ENCODE data around the gene USB1.
"Not testable (repeated sequence)": the region's sequence is repeated elsewhere in the genome, so short reads cannot be mapped to it uniquely, and the experiment has no call there.

The USB1 gene

DNA sequence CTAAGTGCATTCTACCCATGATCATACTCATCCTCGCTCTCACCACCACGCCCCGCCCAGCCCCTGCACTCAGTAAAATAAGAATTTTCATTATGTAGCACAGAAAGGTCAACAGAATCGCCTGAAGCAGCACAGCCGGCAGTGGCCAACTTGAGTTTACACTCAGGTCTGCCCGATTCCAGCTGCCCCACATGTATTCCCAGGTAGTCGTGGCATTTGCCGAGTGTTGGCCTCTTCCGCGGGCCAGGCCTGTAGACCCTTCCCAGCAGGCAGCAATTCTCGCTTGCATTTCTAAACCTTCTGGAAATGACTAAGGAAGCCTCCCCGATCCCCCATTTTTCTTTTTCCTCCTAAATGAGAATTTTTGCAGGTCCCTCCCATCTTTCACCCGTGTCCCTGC, 30.9 kb upstream of the USB1 start:
- no peak for DNase-seq

DNA sequence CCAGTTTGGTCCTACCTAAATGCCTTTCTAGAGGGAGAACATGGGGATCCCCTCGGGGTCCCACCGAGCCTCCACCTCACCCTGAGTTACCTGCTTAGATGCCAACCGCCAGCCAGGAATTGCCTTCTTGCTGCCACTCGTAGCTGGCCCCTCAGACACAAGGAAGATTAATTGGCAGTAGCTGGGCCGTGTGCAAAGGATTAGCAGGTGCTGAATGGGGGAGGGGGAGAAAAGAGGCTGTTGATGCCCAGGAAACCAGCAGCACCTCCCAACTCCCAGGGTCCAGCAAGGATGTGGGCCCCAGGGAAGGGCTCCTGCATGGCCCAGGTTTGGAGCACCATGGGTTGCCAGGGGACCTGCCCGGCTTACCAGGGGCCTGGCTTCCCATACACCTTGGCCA, 30.2 kb upstream of the USB1 start, which contains the start of gene CNGB1:
CNGB1 (minus strand) TSS at position 159 of the 400 bp plus-strand sequence. CDS start 3,842 bp downstream, outside the sequence.
- DNase-seq = peak; percentile 52 to 73

DNA sequence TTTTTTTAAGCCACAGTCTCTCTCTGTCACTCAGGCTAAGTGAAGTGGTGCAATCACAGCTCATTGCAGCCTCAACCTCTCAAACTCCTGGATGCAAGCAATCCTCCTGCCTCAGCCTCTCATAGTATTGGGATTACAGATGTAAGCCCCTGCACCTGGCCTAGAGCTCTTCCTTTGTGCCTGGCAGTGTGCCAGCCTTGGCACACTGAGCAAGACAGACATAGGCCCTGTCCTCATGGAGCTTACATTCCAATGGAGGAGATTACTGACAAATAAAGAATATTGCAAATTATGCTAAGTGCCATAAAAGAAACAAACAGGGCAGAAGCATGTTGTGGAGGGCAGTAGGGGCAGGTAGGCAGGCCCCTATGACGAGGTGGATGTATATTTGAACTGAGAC, 29.4 kb upstream of the USB1 start:
- no peak for DNase-seq

DNA sequence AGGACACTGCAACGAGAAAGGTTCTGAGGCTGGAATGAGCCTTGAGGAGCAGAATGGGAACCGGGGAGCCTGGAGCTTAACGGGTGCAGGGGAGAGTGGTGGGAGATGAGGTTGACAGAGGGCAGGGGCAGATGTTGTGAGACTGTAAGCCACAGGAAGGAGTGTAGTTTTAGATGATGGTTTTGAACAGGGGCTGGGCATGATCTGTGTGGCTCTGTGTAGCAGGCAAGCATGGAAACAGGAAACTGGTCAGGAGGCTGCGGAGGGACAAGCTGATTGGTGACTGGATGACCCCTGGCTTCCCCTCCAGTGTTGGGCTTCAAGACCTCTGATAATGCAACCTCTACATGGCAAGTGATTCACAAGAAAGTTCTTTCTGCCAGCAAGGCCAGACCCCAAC, 28.9 kb upstream of the USB1 start:
- DNase-seq = no peak

DNA sequence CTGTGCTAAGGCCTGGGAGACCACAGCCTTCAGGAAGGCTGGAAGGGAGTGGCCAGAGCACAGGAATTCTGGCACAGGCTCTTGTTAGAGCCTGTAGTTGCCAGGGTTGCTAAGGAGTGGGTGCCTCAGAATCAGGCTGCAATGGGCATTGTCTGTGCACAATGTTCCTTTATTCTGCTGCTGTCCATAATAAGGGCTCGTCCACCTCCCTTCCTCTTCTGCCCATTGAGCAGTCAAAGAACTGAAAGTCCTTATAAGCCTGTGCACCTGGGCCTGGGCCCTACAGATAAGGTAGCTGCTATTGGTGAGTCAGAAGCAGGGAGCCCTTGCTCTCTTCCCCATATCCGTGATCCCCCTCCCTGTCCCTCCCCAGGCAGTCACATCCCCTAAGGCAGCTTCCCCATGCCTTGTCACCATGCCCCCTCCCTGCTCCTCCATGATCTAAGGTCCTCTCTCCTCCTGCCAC, 24.8 kb upstream of the USB1 start:
- DNase-seq = no peak

DNA sequence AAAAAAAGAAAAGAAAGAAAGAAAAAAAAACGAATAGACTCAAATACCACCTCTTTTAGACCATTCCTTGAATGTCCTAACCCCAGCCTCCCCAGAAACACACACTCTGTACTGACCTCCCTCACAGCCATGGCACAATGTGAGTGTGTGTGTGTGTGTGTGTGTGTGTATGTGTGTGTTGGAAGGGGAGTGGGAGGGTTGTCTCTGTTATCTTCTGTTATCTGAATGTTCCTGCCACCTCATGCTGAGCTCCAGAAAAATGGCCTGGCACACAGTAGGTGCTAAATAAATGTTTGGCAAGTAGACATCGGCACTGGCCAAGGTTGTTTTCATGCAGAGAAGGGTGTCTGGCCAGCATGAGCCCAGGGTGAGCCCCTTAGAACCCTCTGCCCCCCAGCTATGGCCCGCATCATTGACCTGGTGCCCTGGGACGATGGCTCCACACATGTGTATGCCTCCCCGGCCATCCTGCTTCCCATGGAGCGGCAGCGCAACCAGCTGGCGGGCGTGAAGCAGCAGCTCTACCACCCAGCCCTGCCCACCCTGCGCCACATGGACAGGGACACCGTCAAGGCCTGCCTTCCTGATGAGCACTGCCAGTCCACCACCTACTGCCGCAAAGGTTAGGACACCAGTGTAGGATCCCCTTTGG, 23.7 kb upstream of the USB1 start:
- DNase-seq = no peak

DNA sequence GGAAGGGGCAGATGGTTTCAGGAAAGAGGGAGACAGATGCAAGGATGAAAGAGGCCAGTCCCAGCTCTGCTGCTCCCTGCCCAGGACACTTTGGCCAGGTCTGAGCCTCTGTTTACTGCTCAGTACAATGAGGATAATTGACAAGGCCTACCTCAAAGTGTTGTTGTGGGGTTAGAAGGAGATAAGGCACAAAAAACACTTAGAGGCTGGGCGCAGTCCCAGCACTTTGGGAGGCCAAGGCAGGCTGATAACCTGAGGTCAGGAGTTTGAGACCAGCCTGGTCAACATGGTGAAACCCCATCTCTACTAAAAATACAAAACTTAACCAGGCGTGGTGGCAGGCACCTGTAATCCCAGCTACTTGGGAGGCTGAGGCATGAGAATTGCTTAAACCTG, 23.1 kb upstream of the USB1 start:
- DNase-seq = not testable (repeated sequence)

DNA sequence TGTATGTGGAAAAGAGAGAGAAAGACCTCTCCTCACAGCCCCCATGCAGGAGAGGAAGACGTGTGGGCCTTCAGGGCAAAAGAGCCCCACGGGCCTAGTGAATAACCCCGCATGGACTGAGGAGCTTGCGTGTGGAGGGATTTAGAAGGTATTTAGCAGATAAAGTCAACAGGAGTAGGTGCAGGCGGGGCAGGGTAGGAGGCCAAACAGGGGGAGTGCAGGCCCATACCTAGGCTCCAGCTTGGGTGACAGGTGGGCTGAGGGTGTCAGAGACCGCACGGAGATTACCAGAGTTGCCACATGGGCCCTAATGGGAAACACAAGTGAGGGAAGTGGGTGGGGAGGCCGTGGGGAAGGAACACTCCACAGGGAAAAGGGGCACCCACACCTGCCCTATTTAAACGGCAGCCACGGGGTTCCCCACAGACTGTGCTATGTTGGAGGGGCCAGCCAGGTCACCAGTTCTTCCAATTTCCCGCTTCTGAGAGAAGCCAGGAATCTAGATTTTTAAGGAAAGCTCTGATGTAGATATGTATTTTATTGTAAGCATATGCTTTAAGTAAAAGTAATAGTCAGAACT, 22.1 kb upstream of the USB1 start:
- peak; percentile 24 to 58 for DNase-seq

DNA sequence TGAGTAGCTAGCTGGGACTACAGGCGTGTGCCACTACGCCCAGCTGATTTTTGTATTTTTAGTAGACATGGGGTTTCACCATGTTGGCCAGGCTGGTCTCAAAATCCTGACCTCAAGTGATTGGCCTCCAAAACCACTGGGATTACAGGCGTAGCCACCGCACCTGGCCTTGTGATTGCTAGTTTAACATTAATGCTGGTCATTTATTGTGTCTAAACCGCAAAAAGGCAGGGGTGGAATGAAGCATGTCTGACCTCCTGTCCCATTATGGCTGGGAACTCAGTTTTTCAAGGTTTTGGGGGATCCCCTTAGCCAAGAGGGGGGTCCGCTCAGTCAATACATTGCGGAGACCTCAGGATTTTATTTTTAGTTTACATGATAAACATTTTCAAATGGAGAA, 19.6 kb upstream of the USB1 start:
- no peak for DNase-seq

DNA sequence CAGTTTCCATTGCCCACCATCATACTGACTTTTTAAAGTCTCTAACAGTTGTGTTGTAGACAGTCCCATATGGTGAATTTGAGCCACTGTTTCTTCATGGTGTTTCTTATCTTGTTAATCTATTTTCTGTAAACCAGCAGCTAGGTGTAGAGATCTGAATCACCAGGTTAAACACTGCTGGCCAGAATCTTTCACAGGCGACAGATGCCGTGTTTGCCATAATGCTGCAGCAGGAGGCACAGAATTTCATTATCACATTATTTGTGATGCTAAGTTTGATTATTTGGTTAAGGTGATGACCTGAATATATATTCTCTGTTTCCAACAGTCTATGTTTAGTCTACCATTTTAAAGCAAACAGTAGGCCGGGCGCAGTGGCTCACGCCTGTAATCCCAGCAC, 18.8 kb upstream of the USB1 start:
- DNase-seq = no peak

DNA sequence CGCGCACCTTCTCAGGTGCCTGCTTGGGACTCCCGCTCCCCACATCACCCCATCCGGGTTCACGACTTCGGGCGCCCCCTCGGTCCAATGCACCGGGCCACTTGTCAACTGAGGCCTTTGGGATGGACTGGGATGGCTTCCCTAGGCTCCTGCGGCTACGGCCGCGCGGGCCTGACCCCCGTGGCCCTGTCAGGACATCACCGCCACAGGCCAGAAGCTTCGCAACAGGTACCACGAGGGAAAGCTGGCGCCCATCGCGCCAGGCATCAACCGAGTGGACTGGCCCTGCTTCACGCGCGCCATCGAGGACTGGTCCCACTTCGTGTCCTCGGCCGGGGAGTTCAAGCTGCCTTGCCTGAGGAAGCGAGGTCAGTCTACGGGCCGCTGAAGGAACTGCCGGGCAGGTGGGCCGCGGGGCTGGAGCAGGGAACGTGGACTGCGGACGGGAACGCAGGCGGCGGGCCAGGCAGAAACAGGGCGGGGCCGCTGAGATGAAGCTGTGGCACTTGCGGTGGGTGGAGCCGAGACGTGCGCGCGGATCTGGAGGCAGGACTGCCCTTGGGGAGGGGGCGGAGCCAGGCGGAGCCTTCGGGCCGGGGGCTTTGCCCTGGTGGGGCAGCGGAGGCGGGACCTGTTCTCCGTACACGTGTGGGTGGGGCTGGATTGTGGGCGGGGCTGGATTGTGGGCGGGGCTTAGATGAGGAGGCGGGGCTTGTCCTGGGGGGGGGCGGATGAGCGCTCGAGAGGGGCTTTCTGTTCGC, 16.6 kb upstream of the USB1 start:
- peak; percentile 15 to 64 for DNase-seq

DNA sequence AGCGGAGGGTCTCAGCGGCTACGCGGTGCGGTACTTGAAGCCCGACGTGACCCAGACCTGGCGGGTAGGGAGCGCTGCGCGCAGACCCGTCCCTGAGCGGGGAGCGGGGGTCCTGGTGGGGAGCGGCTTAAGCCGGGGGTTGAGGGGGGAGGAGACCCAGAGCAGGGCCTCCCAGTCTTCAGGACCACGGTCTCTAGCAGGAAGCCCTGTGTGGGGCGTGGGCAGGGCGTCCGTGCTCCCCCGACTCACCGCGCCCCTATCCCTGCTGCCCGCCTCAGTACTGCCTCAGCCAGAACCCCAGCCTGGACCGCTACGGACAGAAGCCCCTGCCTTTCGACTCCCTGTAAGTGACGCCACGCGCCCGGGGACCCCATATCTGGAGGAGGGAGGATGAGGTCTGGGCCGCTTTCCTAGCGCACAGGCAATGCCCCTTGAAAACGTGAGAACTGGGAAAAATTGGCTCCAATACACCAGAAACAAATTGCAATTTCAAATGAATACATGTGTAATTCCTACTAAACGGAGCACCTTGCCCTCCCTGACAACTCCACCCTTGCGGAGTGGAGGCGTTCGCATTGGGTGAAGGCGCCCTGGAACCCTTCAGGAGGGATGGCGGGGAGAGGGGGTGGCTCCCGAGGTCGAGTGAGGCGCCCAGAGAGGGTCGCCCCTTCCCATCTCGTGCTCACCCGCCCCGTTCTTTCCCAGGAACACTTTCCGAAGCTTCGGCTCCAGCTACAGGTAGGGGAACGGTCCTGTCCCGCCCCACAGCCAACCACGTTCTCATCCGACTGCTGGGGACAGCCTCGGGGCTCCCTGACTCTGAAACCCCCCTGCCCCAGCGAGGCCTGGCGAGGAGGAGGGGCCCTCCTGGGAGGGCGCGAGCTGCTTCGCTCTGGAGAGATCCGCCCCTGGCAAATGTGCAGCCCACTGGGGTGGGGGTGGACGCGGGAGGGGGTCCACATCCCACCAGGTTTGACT, 15.7 kb upstream of the USB1 start:
- no peak for DNase-seq

DNA sequence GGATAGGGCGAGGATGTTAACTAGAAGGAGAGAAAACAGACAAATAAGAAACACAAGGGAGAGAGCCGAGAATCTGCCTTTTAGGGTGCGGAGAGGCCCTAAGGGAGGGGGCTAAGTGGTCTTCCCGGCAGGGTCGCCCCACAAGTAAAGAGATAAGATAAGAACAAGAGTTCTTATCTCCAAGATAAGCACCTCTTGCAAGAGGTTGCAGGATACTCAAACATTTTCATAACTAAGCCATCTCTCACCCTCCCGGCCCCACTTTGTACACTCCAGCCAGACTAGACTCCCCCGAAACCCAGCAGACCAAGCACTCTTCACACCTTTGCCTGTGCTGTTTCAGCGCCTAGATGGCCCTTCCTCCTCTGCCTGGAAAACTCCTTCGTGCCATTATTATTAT, 15.0 kb upstream of the USB1 start:
- DNase-seq = no peak

DNA sequence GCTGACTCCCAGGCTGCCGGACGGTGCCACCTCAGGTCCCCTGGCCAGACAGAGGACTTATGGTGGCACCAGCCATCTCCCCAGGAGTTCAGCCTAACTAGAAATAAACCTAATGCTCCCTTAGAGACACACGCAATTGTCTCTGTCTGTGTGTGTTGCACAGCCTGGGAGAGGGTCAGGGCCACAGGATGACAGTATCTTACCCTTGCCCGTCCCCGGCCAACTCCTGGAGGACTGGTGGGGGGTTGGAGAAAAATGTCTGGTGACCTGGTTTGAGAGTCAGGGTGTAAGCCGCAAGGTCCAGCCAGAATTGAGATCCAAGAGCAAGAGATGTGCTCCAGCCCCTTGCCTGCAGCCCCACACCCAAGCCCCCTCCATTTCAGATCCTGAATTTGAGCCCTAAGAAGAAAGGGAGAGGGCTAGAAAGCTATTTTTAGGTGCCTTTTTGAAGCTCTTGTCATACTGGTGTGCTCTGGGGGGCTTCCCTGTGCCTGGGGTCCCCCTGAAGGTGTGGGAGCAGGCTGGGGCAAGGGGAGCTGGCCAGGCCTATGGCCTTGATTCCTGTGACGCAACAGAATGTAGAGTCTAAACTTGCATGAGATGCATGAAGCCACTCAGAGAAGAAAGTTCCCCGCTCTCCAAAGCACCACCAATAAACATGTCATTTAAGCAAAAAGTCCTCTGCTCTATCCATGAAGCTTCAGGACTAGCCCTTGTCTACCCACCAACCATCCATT, 13.6 kb upstream of the USB1 start:
- DNase-seq = no peak

DNA sequence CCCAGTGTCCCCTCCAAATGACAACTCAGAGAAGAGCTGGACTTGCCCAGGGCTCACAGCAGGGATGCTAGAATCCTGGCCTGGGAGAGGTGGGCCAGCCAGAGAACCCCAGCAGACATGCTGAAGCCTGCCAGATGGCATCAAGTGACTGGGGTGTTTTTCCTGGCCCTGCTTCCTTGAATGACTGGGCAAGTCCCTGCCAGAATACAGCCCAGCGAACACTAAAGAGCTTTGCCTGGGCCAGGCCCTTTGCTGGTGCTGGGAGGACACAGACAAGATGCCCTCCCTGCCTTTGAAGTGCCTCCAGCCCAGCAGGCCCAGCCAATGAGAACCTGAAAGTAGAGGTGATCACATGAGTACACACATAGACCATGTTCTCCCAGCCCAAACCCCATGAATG, 12.3 kb upstream of the USB1 start:
- peak; percentile 48 to 80 for DNase-seq

DNA sequence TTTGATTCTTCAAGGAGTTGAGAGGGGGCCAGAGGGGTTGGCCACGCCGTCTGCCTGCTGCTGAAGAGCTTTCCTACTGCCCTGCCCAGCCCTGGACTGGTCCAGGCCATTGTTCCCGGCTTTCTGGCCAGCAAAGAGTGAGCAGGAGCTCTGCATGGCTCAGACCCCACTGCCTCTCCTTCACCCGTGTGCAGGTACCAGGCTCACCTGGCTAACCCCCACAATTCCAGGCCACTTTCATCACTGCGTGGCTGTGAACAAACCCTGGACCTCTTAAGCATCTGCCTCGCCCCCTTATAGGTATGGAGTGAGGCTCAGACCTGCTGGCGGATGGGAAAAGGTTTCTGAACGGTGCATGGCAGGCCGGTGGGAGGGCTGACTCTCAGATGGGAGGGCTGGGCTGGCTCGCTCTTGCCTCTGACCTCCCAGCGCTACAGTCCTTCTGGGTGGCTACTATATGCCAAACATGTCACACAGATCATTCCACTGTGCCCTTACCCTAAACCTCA, 9.6 kb upstream of the USB1 start:
- no peak for DNase-seq

DNA sequence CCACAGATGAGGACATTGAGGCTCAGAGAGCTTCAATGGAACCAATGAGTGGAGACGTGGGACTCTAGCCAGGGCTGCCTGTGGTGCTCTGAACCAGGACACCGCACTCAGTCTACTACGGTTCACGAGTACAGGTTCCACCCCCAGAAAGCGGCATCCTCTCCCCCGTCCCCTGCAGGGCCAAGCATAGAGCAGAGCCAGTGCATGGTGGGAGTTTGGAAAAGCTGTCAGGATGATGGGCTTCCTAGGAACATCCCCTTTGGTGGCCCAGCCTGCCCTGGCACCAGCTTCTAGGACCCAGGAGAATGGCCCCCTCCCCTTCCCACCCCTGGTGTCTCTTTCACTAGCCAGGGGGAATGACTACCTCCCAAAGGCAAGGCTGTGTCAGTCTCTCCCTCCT, 9.1 kb upstream of the USB1 start:
- no peak for DNase-seq

DNA sequence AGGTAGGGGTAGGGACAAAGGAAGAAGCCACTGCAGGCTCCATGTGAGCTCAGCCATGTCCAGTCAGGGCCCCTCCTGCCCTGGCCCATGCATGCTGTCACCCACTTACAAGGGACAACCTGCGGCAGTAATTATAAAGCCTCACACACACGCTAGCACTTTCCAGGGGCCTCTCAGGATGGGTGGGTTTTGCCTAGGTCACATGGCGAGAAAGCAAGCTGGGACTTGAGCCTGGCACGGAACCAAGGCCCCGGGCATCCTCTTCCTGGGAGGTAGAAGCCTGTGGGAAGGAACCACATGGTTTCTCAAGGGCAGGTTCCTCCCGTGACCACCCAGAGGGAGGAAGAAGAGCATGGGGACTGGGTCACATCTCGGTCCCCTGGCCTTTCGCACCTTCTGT, 7.8 kb upstream of the USB1 start:
- no peak for DNase-seq

DNA sequence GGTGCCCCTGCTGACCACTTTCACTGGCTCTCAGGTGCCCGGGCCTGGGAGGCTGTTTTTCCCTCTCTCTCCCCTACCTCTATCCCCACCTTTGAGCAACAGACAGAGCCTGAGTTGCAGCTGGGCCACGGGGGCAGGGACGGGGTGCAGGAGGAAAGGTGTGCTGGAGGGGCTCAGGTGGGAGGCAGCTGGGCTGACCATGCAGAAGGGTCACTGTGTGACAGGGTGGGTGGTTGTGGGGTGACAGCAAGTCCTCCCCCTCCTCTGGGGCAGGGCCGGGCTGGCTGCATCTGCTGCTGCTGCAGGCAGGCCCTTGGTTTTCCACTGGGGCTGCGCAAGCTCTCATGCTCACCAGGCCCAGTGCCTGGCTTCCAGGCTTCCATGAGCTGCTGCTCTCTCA, 7.3 kb upstream of the USB1 start:
- no peak for DNase-seq

DNA sequence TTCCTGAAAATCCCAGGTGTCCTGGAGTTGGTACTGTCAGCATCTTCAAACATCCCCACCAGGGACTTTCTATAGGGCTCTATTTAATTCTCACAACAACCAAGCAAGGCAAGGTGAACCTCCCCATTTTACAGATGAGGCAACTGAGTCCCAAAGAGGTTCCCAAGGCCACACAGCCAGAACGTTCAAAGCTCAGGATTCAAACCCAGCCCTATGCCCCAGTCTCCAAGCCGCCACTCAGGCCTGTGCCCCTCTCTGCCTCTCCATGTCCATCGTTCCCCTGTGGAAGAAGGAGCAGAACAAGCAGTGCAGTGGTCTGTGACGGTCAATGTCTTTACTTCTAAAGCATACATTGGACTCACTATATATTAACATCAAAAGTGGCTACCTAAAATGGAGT, 6.8 kb upstream of the USB1 start:
- DNase-seq = no peak

DNA sequence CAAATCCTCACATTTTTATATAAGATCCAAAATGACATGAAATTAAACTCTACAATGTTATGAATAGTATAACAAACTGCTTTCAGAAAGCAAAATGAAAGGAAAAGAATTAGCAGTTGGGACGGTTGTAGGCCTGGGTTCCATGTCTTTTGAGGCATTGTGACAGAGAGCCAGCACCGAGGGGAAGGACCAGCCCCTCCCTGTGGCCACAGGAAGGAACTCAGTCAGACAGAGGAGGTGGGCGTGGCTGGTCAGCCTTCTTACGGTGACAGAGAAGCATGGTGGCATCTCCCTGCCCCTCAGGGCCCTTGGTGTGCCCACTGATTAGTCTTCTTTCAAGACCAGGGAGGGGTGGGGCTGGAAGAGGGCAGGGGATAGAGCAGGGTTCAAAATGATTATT, 6.4 kb upstream of the USB1 start:
- peak in 1 of 2 experiments; percentile 51 for DNase-seq
